ENCODE data around the gene IFRD2. TPM values are rescaled to one million over a fixed set of nuclear protein-coding genes. Genes with fewer than 3 reads are reported as not detected.

Gene IFRD2
- total RNA-seq, 6 experiments from 2014 or later = 71.2 to 102 (median 74.6) TPM

GRCh38 chr3:50297896-50298725 lies 5.9 kb upstream of the IFRD2 start:
- peak; percentile 61 for TF ChIP-seq CTCF (IDR thresholded peaks at IDR 0.05)
- Mint-ChIP-seq H3K4me1 (ENCODE audit: low read depth) (peaks cover 21% of the 10 kb centered on the region), H3K9me3 (no peaks in the 10 kb centered on the region), H3K27me3 (ENCODE audit: insufficient read depth) (no peaks in the 10 kb centered on the region; the same call in 1 of the 2 replicates), H3K4me3 (peak overlapping the region; percentile 94), H3K27ac (peak overlapping the region; percentile 29), H3K36me3 (ENCODE audit: low read depth) (no peaks in the 10 kb centered on the region)
- no peak for DNase-seq

GRCh38 chr3:50297384-50297775 lies 5.2 kb upstream of the IFRD2 start:
- Mint-ChIP-seq H3K4me1 (ENCODE audit: low read depth) (peaks cover 28% of the 10 kb centered on the region), H3K27ac (no peak overlapping the region), H3K9me3 (no peaks in the 10 kb centered on the region), H3K27me3 (ENCODE audit: insufficient read depth) (peaks cover 1% of the 10 kb centered on the region; the same call in 1 of the 2 replicates), H3K4me3 (no peak overlapping the region), H3K36me3 (ENCODE audit: low read depth) (no peaks in the 10 kb centered on the region)
- no peak for TF ChIP-seq CTCF (IDR thresholded peaks at IDR 0.05)
- DNase-seq = no peak

GRCh38 chr3:50296721-50297383 lies 4.6 kb upstream of the IFRD2 start:
- DNase-seq = no peak
- Mint-ChIP-seq H3K27ac (no peak overlapping the region), H3K4me1 (ENCODE audit: low read depth) (peaks cover 30% of the 10 kb centered on the region), H3K27me3 (ENCODE audit: insufficient read depth) (peaks cover 1% of the 10 kb centered on the region; the same call in 1 of the 2 replicates), H3K9me3 (no peaks in the 10 kb centered on the region), H3K4me3 (no peak overlapping the region), H3K36me3 (ENCODE audit: low read depth) (no peaks in the 10 kb centered on the region)
- no peak for TF ChIP-seq CTCF (IDR thresholded peaks at IDR 0.05)

- Mint-ChIP-seq H3K9me3 (no peaks in the 10 kb centered on the region), H3K27me3 (ENCODE audit: insufficient read depth) (peaks cover 1% of the 10 kb centered on the region; the same call in 1 of the 2 replicates), H3K4me1 (ENCODE audit: low read depth) (peaks cover 37% of the 10 kb centered on the region), H3K4me3 (no peak overlapping the region), H3K27ac (no peak overlapping the region), H3K36me3 (ENCODE audit: low read depth) (peaks cover 5% of the 10 kb centered on the region)
- DNase-seq = no peak
- no peak for TF ChIP-seq CTCF (IDR thresholded peaks at IDR 0.05)
Measured at GRCh38 chr3:50295553-50296431, 3.6 kb upstream of the IFRD2 start.
